CD4-positive, alpha-beta T cell treated with Interferon gamma for 1 hour (primary cell): ENCODE measurements around the gene ZNF354C.

Experiments used
- DNase-seq: peaks from one replicate; pipeline ENCODE4 v3.0.0-alpha.2; 2020

Gene ZNF354C

GRCh38 chr5:179129607-179130071 lies 69.5 kb downstream of the ZNF354C start:
- DNase-seq: no peak

GRCh38 chr5:179130101-179130681 lies 70.0 kb downstream of the ZNF354C start:
- no peak for DNase-seq

GRCh38 chr5:179131321-179131835 lies 71.2 kb downstream of the ZNF354C start:
- no peak for DNase-seq

- DNase-seq: no peak
Measured at GRCh38 chr5:179131886-179132585, 71.9 kb downstream of the ZNF354C start.

- DNase-seq: no peak
Measured at GRCh38 chr5:179132586-179133355, 72.6 kb downstream of the ZNF354C start.
